Esophagus squamous epithelium (tissue), 5 donors: ENCODE results near the gene ENTPD2. TPM values are rescaled to one million over a fixed set of nuclear protein-coding genes. Genes with fewer than 3 reads are reported as not detected.

ENCODE experiments used
- DNase-seq: peaks from one replicate; lab custom pipeline; 2025; lab: John Stamatoyannopoulos, UW
- H3K27ac ChIP-seq, 4 donors: fragments of 200-600 bp; sonication (generic); one replicate each; pipeline ENCODE4 v1.5.1; 2016 to 2019; ENCODE audit warnings: mild to moderate bottlenecking in 1 of 4
- H3K27me3 ChIP-seq, 4 donors: fragments of 200-600 bp; sonication (generic); 1 replicate in 3 of 4; 2 replicates in 1 of 4; pipeline versions ENCODE4 v1.5.1 to v1.6.0; 2017 to 2021; ENCODE audit warnings: antibody characterized with exemption in 1 of 4
- H3K36me3 ChIP-seq, 3 donors: fragments of 200-600 bp; sonication (generic); one replicate each; pipeline ENCODE4 v1.5.1; 2016 to 2019
- H3K4me1 ChIP-seq, 3 donors: fragments of 200-600 bp; sonication (generic); one replicate each; pipeline ENCODE4 v1.5.1; 2017 to 2019
- H3K4me3 ChIP-seq, 4 donors: fragments of 200-600 bp; sonication (generic); 1 replicate in 3 of 4; 2 replicates in 1 of 4; pipeline ENCODE4 v1.5.1; 2016 to 2019; ENCODE audit warnings: mild to moderate bottlenecking in 2 of 4, moderate library complexity in 1 of 4
- H3K9me3 ChIP-seq, 3 donors: fragments of 200-600 bp; sonication (generic); one replicate each; pipeline ENCODE4 v1.5.1; 2016 to 2019
- CTCF ChIP-seq, 6 experiments: fragments of 450-650 bp in 4 of 6; fragments of 200-600 bp in 2 of 6; sonication (generic) in 2 of 6; IDR thresholded peaks; one replicate each; pipeline ENCODE4 v1.5.1; 2016 to 2019; ENCODE audit warnings: antibody characterized with exemption in 6 of 6, mild to moderate bottlenecking in 4 of 6, moderate library complexity in 4 of 6
- POLR2A ChIP-seq, 4 donors: fragments of 450-650 bp; IDR thresholded peaks; one replicate each; pipeline ENCODE4 v1.6.1; 2017; ENCODE audit warnings: antibody characterized with exemption in 4 of 4, mild to moderate bottlenecking in 4 of 4, moderate library complexity in 3 of 4
- WGBS, 2 donors: methylation state at CpG; one replicate each; pipeline ENCODE4 v1.1.5; 2018; 5-methylcytosine and 5-hydroxymethylcytosine counted together
- intact Hi-C: fragments of 100-400 bp; cut with DNase I; formaldehyde crosslinking; loops from one replicate; pipeline ENCODE4 v1.15.0; 2022
- total RNA-seq, 4 donors: library from RNA; depleted of rRNA; stranded (reverse); fragments of >200 nt; gene quantifications; one replicate each; pipeline ENCODE4 v1.1.0, GENCODE V29; 2016
- donor health status: DM: yes; HTN: yes; CAD: no.

Gene ENTPD2
- total RNA-seq, 4 donors from 2014 or later = 0.47 to 1.3 (median 0.86) TPM

GRCh38 chr9:137052998-137053943 is 590 bp downstream of the ENTPD2 start:
- Histone ChIP-seq H3K27ac (peak overlapping the region in 2 of 4 donors; percentile 17 to 58), H3K4me3 (peak overlapping the region; percentile 41 to 70 (median 51)), H3K27me3 (peaks cover 0 to 75% (median 14%) of the 10 kb centered on the region in 4 donors), H3K36me3 (no peaks in the 10 kb centered on the region), H3K9me3 (no peaks in the 10 kb centered on the region), H3K4me1 (peaks cover 33 to 71% (median 41%) of the 10 kb centered on the region in 3 donors)
- 72% methylated on average over 8 of the region's 71 CpGs; no CpG with 5 or more reads in 1 of the 2 donors for WGBS, 2 donors
- DNase-seq = no peak
- intact Hi-C loops = no loop called here
- TF ChIP-seq POLR2A (IDR thresholded peaks at IDR 0.05) (no peak), CTCF (IDR thresholded peaks at IDR 0.05) (no peak)

GRCh38 chr9:137052293-137052692 is 1.6 kb downstream of the ENTPD2 start:
- intact Hi-C loops = no loop called here
- WGBS, 2 donors = 90% methylated on average over 2 of the region's 8 CpGs; no CpG with 5 or more reads in 1 of the 2 donors

GRCh38 chr9:137051145-137051724 is 2.6 kb downstream of the ENTPD2 start:
- intact Hi-C loops = no loop called here
- WGBS, 2 donors = 63 to 100% methylated on average over 1 to 2 of the region's 17 CpGs
- Histone ChIP-seq H3K27me3 (peaks cover 0 to 95% (median 23%) of the 10 kb centered on the region in 4 donors), H3K4me3 (no peak overlapping the region), H3K9me3 (no peaks in the 10 kb centered on the region), H3K36me3 (no peaks in the 10 kb centered on the region), H3K27ac (no peak overlapping the region), H3K4me1 (peaks cover 34 to 63% (median 44%) of the 10 kb centered on the region in 3 donors)
- TF ChIP-seq POLR2A (IDR thresholded peaks at IDR 0.05) (no peak), CTCF (IDR thresholded peaks at IDR 0.05) (no peak)
- DNase-seq = no peak

More at GRCh38 chr9:137052293-137052692, 1.6 kb downstream of the ENTPD2 start:
- no peak for DNase-seq
- Histone ChIP-seq H3K27ac (no peak overlapping the region), H3K36me3 (no peaks in the 10 kb centered on the region), H3K4me1 (peaks cover 33 to 66% (median 41%) of the 10 kb centered on the region in 3 donors), H3K27me3 (peaks cover 0 to 85% (median 23%) of the 10 kb centered on the region in 4 donors), H3K9me3 (no peaks in the 10 kb centered on the region), H3K4me3 (no peak overlapping the region)
- no peak for TF ChIP-seq POLR2A (IDR thresholded peaks at IDR 0.05)
- no peak for TF ChIP-seq CTCF (IDR thresholded peaks at IDR 0.05)

GRCh38 chr9:137050570-137050969 is 3.3 kb downstream of the ENTPD2 start:
- H3K4me3 ChIP-seq = no peak overlapping the region
- H3K27ac ChIP-seq = no peak overlapping the region
- no peak for DNase-seq
- H3K36me3 ChIP-seq = no peaks in the 10 kb centered on the region
- 64 to 100% methylated on average over 1 to 3 of the region's 5 CpGs for WGBS, 2 donors
- peaks cover 31 to 63% (median 45%) of the 10 kb centered on the region in 3 donors for H3K4me1 ChIP-seq
- intact Hi-C loops = no loop called here
- H3K27me3 ChIP-seq = peaks cover 0 to 98% (median 23%) of the 10 kb centered on the region in 4 donors
- TF ChIP-seq CTCF (IDR thresholded peaks at IDR 0.05) (no peak), POLR2A (IDR thresholded peaks at IDR 0.05) (no peak)
- H3K9me3 ChIP-seq = no peaks in the 10 kb centered on the region
